WTC11 (cell line): ENCODE measurements around the gene RAC2. TPM values are rescaled to one million over a fixed set of nuclear protein-coding genes. Genes with fewer than 3 reads are reported as not detected.

Experiments used
- ATAC-seq: fragments of 200-7000 bp; cut with Tn5 transposase; 2 replicates; pipeline ENCODE4 v1.10.0; 2021; ENCODE audit warnings: mild to moderate bottlenecking, moderate library complexity
- CTCF ChIA-PET: fragments of 300-600 bp; sonication (Branson Sonifier 250); formaldehyde crosslinking; loops from one replicate; lab custom pipeline; 2021; ENCODE audit warnings: antibody characterized with exemption; lab: Charles Lee
- POLR2A ChIA-PET: fragments of 350-600 bp; sonication (Branson Sonifier 250); formaldehyde crosslinking; loops from one replicate; lab custom pipeline; 2021; ENCODE audit warnings: antibody characterized with exemption; lab: Charles Lee
- DNase-seq: peaks from one replicate; pipeline ENCODE4 v3.0.0; 2021; ENCODE audit warnings: low spot score
- H3K27ac Mint-ChIP-seq: 2 replicates; pipeline ENCODE4 v1.8.0; 2021; ENCODE audit warnings: mixed read lengths
- H3K27me3 Mint-ChIP-seq: 2 replicates; pipeline ENCODE4 v1.8.0; 2021; ENCODE audit warnings: low read depth, mild to moderate bottlenecking, moderate library complexity, mixed read lengths
- H3K36me3 Mint-ChIP-seq: 2 replicates; pipeline ENCODE4 v1.8.0; 2021; ENCODE audit warnings: mixed read lengths
- H3K4me1 Mint-ChIP-seq: 2 replicates; pipeline ENCODE4 v1.8.0; 2022; ENCODE audit warnings: mixed read lengths
- H3K4me3 Mint-ChIP-seq: 2 replicates; pipeline ENCODE4 v1.8.0; 2021; ENCODE audit warnings: mild to moderate bottlenecking, moderate library complexity, mixed read lengths
- H3K9me3 Mint-ChIP-seq: 2 replicates; pipeline ENCODE4 v1.8.0; 2021; ENCODE audit warnings: mixed read lengths
- FOXP1 ChIP-seq: sonication (generic); formaldehyde crosslinking; IDR thresholded peaks from 2 replicates; pipeline ENCODE4 v1.8.0; 2022; ENCODE audit warnings: missing genetic modification reagents, mild to moderate bottlenecking, moderate library complexity, borderline replicate concordance
- KAT7 ChIP-seq: sonication (generic); formaldehyde crosslinking; IDR thresholded peaks from 2 replicates; pipeline ENCODE4 v1.8.1; 2023; ENCODE audit warnings: missing genetic modification reagents, mild to moderate bottlenecking, borderline replicate concordance
- MLX ChIP-seq: sonication (generic); formaldehyde crosslinking; IDR thresholded peaks from 2 replicates; pipeline ENCODE4 v1.8.1; 2023; ENCODE audit warnings: mild to moderate bottlenecking, missing genetic modification reagents, moderate library complexity
- NR3C1 ChIP-seq: sonication (generic); formaldehyde crosslinking; conservative IDR thresholded peaks from 2 replicates; pipeline ENCODE4 v1.8.1; 2023; ENCODE audit warnings: low read depth, mild to moderate bottlenecking, missing genetic modification reagents
- SOX15 ChIP-seq: fragments of 250-450 bp; sonication (Bioruptor Pico); IDR thresholded peaks from 2 replicates; pipeline ENCODE4 v1.9.0; 2021; ENCODE audit warnings: mild to moderate bottlenecking
- ZNF138 ChIP-seq: sonication (generic); formaldehyde crosslinking; conservative IDR thresholded peaks from 2 replicates; pipeline ENCODE4 v1.8.1; 2022; ENCODE audit warnings: mild to moderate bottlenecking, moderate library complexity, missing genetic modification reagents
- ZNF263 ChIP-seq: sonication (generic); formaldehyde crosslinking; IDR thresholded peaks from 2 replicates; pipeline ENCODE4 v1.8.1; 2022; ENCODE audit warnings: low read depth, mild to moderate bottlenecking, moderate library complexity, missing genetic modification reagents
- total RNA-seq: library from RNA; stranded (reverse); gene quantifications from 3 replicates; pipeline ENCODE4 v1.2.3, GENCODE V29; 2021
- TF ChIP-seq, protein P1 (sequence below): fragments of 200-600 bp; IDR thresholded peaks from 2 replicates; pipeline ENCODE4 v1.8.0; 2022; ENCODE audit warnings: antibody characterized with exemption
- TF ChIP-seq, protein P2 (sequence below): sonication (generic); formaldehyde crosslinking; IDR thresholded peaks from 2 replicates; pipeline ENCODE4 v1.8.0; 2022; ENCODE audit warnings: missing genetic modification reagents
- TF ChIP-seq, protein P3 (sequence below): sonication (generic); formaldehyde crosslinking; IDR thresholded peaks from 2 replicates; pipeline ENCODE4 v1.8.1; 2023; ENCODE audit warnings: mild to moderate bottlenecking, missing genetic modification reagents

Gene RAC2
- total RNA-seq, 1 experiment from 2014 or later = 3.6 TPM

DNA sequence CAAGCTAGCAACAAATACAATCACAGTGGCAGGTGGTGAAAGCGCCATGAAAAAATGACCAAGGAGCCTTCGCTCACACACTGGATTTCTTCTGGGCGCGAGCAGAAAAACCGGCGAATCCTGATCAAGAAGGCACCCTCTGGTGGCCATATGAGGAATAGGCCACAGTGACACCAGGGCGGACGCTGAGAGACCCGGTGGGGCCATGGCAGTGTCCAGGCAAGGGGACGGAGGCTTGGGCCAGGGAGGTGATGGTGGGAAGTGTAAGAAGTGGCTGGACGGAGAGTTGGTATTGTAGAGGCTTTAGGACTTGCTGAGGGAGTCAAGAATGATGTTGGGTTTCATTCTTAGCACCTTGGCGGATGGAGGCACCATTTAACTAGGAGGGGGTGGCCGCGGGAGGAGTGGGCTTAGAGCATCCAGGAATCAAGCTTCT is 16.9 kb upstream of the RAC2 start:
- Mint-ChIP-seq H3K27ac (no peak overlapping the region), H3K9me3 (peaks cover 17% of the 10 kb centered on the region), H3K4me1 (peaks cover 19% of the 10 kb centered on the region), H3K27me3 (peaks cover 34% of the 10 kb centered on the region), H3K36me3 (peaks cover 4% of the 10 kb centered on the region), H3K4me3 (no peak overlapping the region)
- CTCF ChIA-PET = interaction anchor here (0.6 to 4.5 kb wide), 26 partner anchors 10 to 264 kb away, joined by 3 to 83 read pairs (median 5); partner anchors contain the start of genes MFNG and RAC2
- POLR2A ChIA-PET = no interaction called here
- peak; percentile 69 for ATAC-seq
- no peak for TF ChIP-seq KAT7 (CRISPR knock-in tag)
- TF ChIP-seq, protein P1, sequence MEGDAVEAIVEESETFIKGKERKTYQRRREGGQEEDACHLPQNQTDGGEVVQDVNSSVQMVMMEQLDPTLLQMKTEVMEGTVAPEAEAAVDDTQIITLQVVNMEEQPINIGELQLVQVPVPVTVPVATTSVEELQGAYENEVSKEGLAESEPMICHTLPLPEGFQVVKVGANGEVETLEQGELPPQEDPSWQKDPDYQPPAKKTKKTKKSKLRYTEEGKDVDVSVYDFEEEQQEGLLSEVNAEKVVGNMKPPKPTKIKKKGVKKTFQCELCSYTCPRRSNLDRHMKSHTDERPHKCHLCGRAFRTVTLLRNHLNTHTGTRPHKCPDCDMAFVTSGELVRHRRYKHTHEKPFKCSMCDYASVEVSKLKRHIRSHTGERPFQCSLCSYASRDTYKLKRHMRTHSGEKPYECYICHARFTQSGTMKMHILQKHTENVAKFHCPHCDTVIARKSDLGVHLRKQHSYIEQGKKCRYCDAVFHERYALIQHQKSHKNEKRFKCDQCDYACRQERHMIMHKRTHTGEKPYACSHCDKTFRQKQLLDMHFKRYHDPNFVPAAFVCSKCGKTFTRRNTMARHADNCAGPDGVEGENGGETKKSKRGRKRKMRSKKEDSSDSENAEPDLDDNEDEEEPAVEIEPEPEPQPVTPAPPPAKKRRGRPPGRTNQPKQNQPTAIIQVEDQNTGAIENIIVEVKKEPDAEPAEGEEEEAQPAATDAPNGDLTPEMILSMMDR = peak; percentile 86
- DNase-seq = peak; percentile 74

DNA sequence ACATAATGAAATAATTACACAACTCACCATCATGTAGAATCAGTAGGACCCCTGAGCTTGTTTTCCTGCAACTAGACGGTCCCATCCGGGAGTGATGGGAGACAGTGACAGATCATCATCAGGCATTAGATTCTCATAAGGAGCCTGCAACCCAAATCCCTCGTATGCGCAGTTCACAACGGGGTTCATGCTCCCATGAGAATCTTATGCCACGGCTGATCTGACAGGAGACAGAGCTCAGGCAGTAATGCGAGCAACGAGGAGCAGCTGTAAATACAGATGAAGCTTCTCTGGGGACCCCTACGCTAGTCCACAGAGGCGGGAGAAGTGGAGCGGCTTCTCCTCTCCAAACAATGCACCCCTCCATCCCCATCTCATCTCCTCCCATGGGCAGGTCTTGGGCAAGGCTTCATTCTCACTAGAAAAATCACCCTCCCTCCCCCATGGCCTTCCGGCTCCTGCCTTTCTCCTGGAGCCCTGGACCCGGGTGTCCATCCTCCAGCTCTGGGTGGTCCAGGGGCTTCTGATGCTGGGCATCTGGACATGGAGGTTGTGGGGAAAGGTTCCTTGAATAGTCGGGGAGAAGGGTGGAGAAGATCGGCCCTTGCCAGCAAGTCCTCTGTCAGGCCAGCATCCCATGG is 16.2 kb upstream of the RAC2 start:
- H3K36me3 Mint-ChIP-seq = peaks cover 4% of the 10 kb centered on the region
- peaks cover 19% of the 10 kb centered on the region for H3K4me1 Mint-ChIP-seq

DNA sequence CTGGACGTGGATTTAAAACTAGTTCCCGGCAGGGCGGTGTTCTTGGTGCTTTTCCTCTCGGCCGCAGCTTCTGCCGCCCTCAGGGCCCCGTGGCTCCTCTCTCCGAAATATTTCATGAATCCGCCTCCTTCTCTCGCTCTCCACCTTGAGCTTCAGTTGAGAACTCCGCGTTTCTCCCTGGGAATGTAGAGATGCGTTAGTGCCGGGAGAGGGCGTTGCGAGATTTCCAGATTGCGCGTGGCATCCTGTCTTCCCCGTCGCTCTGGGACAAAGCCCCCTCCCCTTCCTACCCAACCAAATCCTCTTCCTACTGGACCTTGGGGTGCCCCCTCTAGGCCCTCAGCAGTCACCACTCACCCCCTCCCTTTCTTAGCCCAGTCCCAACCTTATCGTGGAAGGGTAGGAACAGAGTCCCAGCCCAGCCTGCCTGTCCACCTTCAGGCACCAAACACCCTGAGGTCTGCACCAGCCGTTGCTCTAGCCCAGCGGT is 15.5 kb upstream of the RAC2 start:
- Mint-ChIP-seq H3K36me3 (peaks cover 3% of the 10 kb centered on the region), H3K27ac (0 out of 2 replicates have a peak overlapping the region, but pooled peaks have one; percentile 16), H3K4me3 (peak overlapping the region; percentile 59), H3K4me1 (peaks cover 19% of the 10 kb centered on the region), H3K27me3 (peaks cover 32% of the 10 kb centered on the region), H3K9me3 (peaks cover 11% of the 10 kb centered on the region)
- DNase-seq (peak; percentile 62), ATAC-seq (peak; percentile 60)
- no peak for TF ChIP-seq ZNF263
- TF ChIP-seq, protein P2, sequence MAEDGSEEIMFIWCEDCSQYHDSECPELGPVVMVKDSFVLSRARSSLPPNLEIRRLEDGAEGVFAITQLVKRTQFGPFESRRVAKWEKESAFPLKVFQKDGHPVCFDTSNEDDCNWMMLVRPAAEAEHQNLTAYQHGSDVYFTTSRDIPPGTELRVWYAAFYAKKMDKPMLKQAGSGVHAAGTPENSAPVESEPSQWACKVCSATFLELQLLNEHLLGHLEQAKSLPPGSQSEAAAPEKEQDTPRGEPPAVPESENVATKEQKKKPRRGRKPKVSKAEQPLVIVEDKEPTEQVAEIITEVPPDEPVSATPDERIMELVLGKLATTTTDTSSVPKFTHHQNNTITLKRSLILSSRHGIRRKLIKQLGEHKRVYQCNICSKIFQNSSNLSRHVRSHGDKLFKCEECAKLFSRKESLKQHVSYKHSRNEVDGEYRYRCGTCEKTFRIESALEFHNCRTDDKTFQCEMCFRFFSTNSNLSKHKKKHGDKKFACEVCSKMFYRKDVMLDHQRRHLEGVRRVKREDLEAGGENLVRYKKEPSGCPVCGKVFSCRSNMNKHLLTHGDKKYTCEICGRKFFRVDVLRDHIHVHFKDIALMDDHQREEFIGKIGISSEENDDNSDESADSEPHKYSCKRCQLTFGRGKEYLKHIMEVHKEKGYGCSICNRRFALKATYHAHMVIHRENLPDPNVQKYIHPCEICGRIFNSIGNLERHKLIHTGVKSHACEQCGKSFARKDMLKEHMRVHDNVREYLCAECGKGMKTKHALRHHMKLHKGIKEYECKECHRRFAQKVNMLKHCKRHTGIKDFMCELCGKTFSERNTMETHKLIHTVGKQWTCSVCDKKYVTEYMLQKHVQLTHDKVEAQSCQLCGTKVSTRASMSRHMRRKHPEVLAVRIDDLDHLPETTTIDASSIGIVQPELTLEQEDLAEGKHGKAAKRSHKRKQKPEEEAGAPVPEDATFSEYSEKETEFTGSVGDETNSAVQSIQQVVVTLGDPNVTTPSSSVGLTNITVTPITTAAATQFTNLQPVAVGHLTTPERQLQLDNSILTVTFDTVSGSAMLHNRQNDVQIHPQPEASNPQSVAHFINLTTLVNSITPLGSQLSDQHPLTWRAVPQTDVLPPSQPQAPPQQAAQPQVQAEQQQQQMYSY = peak; percentile 82
- no peak for TF ChIP-seq ZNF138 (CRISPR knock-in tag)
- no peak for TF ChIP-seq SOX15 (CRISPR knock-in tag)
- TF ChIP-seq, protein P3, sequence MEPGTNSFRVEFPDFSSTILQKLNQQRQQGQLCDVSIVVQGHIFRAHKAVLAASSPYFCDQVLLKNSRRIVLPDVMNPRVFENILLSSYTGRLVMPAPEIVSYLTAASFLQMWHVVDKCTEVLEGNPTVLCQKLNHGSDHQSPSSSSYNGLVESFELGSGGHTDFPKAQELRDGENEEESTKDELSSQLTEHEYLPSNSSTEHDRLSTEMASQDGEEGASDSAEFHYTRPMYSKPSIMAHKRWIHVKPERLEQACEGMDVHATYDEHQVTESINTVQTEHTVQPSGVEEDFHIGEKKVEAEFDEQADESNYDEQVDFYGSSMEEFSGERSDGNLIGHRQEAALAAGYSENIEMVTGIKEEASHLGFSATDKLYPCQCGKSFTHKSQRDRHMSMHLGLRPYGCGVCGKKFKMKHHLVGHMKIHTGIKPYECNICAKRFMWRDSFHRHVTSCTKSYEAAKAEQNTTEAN = no peak
- TF ChIP-seq MLX (CRISPR knock-in tag) = no peak
- ChIA-PET POLR2A (interaction anchor here (0.5 kb wide), 1 partner anchor 342 kb away, joined by 3 read pairs; no protein-coding TSS in a partner anchor), CTCF (interaction anchor here (0.6 to 4.5 kb wide), 56 partner anchors 9 to 347 kb away, joined by 3 to 83 read pairs (median 4); partner anchors contain the start of genes C1QTNF6, IL2RB, RAC2 and SSTR3)

More for the DNA sequence above, 16.2 kb upstream of the RAC2 start:
- TF ChIP-seq FOXP1 (CRISPR knock-in tag) (no peak), NR3C1 (CRISPR knock-in tag) (no peak)
- DNase-seq (no peak), ATAC-seq (no peak)
- peaks cover 32% of the 10 kb centered on the region for H3K27me3 Mint-ChIP-seq
- H3K9me3 Mint-ChIP-seq = peaks cover 17% of the 10 kb centered on the region
- H3K4me3 Mint-ChIP-seq = no peak overlapping the region
- ChIA-PET CTCF (interaction anchor here (0.5 to 4.5 kb wide), 46 partner anchors 8 to 265 kb away, joined by 3 to 83 read pairs (median 5); partner anchors contain the start of genes C1QTNF6, IL2RB, MFNG and RAC2), POLR2A (interaction anchor here (0.5 to 0.6 kb wide), 2 partner anchors 276 to 342 kb away, joined by 3 to 12 read pairs; no protein-coding TSS in a partner anchor)
- no peak overlapping the region for H3K27ac Mint-ChIP-seq
